ENCODE measurements around the gene DNAAF8.
"Not testable (repeated sequence)": the region's sequence is repeated elsewhere in the genome, so short reads cannot be mapped to it uniquely, and the experiment has no call there.

The DNAAF8 gene

GRCh38 chr16:4754865-4755264 lies 20.5 kb downstream of the DNAAF8 start:
- DNase-seq: no peak

DNA sequence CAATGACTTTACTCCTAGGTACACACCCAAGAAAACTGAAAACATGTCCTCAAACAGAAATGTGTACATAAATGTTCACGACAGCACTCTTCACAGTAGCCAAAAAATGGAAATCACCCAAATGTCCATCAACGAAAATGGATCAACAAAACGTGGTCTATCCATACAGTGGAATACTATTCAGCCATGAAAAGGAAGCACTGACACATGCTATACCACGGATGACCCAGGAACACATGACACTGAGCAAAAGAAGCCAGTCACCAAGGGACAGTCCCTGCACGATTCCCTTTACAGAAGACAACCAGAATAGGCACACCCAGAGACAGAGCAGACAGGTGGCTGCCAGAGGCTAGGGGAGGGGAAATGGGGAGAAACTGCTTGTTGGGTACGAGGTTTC lies 21.4 kb downstream of the DNAAF8 start:
- DNase-seq: no peak

GRCh38 chr16:4760221-4760910 lies 26.0 kb downstream of the DNAAF8 start:
- DNase-seq: no peak

- DNase-seq: no peak
Observed at GRCh38 chr16:4762205-4762604, 27.9 kb downstream of the DNAAF8 start.

DNA sequence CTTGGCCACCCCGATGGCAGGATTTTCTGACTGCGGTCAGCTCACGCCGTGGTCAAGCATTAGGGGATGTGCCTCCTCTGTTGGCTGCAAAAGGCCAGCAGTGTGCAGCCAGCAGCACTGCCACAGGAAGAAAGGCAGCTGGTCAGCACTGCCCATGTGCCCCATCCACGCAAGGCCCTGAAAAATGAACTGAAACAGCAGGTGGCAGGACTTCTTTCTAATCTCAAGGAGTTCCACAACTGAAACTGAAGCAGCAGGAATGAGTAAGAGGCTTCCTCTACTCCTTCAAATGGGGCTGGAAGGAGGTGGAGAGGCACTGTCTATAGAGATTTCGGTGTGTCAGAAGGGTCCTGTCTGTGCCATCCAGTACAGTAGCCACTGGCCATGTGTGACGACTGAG lies 29.5 kb downstream of the DNAAF8 start:
- DNase-seq: no peak

DNA sequence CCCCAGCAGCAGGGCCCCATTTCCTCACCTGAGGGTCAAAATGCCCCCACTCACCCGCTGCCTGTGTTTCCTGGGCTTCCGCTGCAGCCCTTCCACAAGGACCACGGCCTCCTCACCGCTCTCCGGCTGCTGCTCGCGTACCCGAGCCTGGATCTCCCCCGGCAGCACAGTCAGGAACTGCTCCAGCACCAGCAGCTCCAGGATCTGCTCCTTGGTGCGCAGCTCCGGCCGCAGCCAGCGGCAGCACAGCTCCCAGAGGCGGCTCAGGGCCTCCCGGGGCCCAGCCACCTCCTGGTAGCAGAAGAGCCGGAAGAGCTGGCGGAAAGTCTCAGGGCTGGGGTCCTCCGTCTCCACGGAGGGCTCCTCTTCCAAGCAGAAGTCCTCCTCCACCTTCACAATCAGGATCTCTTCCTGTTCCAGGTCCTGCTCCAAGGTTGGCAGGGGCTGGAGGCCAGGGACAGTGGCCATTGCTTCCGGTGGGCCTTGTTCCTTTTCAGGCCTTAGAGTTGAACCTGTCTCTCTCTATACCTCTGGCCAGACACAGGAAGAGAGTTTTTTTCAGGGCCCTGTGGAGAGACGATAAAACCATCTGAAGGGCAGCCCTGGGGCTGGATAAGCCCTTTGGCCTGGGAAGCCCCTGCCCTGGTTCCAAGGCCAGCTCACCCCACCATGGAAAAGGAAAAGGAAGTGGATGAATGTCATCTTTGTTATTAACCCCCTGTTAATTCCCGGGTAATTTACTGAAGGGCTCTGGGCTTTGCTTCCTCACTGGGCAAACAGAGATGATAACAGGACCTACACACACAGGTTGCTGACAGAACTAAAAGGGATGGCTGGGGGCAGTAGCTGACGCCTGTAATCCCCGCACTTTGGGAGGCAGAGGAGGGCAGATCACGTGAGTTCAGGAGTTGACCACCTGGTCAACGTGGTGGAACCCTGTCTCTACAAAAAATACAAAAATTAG lies 31.5 kb downstream of the DNAAF8 start:
- DNase-seq: no peak

DNA sequence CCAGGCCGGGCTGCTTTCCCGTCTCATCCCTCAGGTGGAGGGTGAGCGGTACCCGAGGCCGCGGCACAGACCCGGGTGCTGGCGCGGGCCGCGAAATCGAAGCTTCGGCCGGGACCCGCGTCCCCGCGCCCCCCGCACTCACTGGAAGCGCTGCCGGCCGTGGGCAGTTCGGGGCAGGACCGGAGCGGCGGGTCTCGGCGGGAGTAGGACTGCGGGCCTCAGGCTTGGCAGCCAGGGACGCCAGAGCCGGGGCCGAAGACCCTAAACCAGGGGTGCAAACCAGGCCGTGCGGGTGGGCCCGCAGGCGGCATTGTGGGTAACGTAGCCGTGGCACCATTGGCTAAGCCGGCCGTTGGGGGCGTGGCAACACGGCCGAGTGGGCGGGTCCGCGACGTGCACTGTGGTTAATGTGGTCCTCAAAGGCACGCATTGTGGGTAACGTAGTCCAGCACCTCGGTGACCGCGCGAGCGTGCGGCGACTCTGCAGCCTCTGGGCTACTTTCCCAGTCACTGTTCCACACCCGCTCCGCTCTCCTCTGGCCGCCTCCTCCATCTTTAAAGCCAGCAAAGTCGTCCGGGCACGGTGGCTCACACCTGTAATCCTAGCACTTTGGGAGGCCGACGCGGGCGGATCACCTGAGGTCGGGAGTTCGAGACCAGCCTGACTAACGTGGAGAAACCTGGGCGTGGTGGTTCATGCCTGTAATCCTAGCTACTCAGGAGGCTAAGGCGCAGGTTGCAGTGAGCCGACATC lies 32.7 kb downstream of the DNAAF8 start, which contains the start of gene ZNF500:
Gene ZNF500 (minus strand): TSS at position 288 of the 754 bp plus-strand sequence. CDS start 1,184 bp downstream, outside the sequence.
- peak; percentile 61 for DNase-seq

DNA sequence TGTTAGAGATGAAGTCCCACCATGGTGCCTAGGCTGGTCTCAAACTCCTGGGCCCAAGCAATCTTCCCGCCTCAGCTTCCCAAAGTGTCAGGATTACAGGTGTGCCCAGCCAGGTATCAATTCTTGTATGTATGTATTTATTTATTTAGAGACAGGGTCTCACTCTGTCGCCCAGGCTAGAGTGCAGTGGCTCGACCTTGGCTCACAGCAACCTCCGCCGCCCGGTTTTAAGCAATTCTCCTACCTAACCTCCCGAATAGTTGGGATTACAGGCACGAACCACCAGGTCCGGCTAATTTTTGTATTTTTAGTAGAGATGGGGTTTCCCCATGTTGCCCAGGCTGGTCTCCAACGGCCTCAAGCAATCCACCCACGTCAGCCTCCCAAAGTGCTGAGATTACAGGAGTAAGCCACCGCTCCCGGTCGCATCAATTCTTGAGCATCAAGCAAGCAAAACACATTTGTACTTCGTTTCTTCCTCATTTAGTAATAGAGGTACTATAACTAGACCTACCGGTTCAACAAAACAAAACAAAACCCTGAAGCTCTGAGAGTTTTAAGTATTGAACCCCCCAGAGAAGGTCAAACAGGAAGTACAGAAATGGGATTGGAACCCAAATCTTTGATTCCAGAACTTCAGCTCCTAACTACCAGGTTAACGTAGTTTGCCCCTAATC lies 33.7 kb downstream of the DNAAF8 start:
- DNase-seq: no peak

- peak; percentile 67 for DNase-seq
Observed at GRCh38 chr16:4768549-4769305, 34.4 kb downstream of the DNAAF8 start.

- no peak for DNase-seq
Observed at GRCh38 chr16:4769306-4769638, 34.9 kb downstream of the DNAAF8 start.

- no peak for DNase-seq
Observed at GRCh38 chr16:4771646-4772045, 37.3 kb downstream of the DNAAF8 start.

DNA sequence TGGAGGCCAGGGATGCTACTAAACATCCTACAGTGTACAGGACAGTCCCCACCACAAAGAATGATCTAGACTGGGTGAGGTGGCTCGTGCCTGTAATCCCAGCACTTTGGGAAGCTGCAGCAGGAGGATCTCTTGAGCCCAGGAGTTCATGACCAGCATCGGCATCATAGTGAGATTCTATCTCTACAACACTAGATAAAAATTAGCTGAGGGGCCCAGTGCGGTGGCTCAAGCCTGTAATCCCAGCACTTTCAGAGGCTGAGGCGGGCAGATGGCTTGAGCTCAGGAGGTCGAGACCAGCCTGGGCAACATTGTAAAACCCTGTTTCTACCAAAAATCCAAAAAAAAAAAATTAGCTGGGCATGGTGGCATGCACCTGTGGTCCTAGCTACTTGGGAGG lies 38.0 kb downstream of the DNAAF8 start:
- DNase-seq: no peak

DNA sequence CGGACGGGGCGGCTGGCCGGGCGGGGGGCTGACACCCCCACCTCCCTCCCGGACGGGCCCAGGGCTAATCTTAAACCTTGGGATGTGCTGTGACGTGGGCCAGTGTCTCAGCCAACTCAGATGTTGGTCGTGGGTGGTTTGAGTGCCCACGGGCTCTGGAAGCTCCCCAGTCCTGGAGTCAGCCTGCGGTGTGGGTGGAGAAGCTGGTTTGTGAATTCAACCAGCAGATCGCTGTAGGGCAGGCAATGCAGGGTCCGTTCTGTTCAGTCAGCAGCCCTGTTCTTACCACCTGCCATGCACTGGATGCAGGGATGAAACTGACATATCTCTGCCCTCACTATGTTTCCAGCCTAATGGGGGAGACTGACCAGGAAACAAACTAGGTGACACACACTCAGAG lies 40.7 kb downstream of the DNAAF8 start:
- DNase-seq: no peak

GRCh38 chr16:4776141-4776705 lies 41.9 kb downstream of the DNAAF8 start:
- no peak for DNase-seq

DNA sequence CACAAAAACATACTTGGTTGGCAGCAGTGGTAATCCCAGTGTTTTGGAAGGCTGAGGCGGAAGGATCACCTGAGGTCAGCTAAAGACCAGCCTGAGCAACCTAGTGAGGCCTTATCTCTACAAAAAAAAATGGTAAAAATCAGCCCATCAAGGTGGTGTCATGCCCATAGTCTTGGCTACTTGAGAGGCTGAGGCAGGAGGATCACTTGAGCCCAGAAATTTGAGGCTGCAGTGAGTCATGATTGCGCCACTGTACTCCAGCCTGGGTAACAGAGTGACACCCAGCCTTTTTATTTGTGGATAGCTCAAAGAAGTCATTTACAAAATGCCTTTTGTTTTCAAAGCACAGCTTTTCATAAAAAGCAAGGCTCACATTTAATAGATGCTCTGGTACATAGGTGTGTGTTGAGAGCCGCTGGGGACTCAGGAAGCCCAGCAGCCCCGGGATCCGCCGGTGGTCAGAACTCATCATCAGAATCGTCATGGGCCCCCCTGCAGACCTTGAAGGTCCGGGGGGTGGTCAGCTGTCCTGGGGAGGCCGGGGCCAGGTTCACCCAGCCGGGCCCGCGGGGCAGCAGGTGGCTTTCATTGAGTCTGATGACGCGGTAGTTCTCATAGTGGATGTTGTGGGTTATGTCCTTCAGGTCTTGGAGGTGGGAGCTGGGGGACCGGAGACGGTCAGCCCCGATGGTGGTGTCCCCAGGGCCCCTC lies 43.2 kb downstream of the DNAAF8 start:
- DNase-seq: no peak

DNA sequence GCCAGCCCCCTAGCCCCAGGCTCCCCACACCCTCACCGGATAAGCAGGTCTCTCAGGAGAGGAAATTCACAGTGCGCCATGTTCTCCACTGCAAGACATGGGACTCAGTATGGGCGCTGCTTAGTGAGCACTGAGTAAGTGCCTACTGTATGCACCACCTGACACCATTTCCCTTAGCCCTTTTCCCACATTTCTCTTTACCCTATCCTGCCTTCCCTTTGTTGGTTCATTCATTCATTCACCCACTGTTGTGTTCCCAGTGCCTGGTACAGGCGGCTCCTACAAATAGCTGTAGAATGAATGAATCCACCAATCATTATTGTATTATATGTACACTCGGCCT lies 43.7 kb downstream of the DNAAF8 start:
- no peak for DNase-seq

- no peak for DNase-seq
Observed at GRCh38 chr16:4780235-4780634, 45.9 kb downstream of the DNAAF8 start.

GRCh38 chr16:4783251-4783950 lies 49.1 kb downstream of the DNAAF8 start:
- no peak for DNase-seq

DNA sequence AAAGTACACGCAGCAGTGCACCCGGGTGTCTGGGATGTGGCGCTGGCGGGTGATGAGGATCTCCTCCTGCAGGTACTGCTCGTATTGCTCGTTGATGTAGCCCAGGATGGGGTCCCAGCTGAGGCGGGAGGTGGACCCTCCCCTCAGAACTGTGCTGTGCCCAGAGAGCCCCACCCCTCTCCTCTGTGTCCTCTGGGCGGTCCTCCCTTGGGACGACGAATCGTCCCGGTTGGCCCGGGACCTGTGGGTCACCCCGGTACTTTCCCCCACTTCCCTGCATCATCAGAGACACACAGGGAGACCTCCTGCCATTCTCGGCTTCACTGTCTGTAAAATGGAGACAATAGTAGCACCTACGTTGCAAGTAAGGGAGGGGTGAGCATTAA lies 49.6 kb downstream of the DNAAF8 start:
- DNase-seq: no peak

DNA sequence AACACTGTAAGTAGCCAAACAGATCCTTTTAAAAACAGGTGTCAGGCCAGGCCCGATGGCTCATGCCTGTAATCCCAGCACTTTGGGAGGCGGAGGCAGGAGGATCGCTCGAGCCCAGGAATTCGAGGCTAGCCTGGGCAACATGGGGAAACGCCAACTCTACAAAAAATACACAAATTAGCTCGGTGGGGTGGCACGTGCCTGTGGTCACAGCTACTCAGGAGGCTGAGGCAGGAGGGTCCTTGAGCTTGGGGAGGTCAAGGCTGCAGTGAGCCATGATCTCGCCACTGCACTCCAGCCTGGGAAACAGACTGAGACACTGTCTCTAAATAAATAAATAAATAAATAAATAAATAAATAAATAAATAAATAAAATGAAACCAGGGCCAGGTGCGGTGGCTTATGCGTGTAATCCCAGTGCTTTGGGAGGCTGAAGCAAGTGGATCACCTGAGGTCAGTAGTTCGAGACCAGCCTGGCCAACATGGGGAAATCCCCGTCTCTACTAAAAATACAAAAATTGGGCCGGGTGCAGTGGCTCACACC lies 50.2 kb downstream of the DNAAF8 start:
- not testable (repeated sequence) for DNase-seq

Data from NCI-H1436 treated with DMSO at 0.1 percent for 48 hours (cell line).